Activated CD8-positive, alpha-beta memory T cell treated with anti-CD3 and anti-CD28 coated beads, Interleukin-2, amount 50 U/mL, for 4 hours (primary cell): ENCODE results near the gene AKAP6.

Experiments used
- DNase-seq: peaks from one replicate; pipeline ENCODE4 v3.0.0-alpha.2; 2020

The AKAP6 gene

GRCh38 chr14:32331206-32331605, 2.1 kb downstream of the AKAP6 start:
- DNase-seq, result no peak

DNA sequence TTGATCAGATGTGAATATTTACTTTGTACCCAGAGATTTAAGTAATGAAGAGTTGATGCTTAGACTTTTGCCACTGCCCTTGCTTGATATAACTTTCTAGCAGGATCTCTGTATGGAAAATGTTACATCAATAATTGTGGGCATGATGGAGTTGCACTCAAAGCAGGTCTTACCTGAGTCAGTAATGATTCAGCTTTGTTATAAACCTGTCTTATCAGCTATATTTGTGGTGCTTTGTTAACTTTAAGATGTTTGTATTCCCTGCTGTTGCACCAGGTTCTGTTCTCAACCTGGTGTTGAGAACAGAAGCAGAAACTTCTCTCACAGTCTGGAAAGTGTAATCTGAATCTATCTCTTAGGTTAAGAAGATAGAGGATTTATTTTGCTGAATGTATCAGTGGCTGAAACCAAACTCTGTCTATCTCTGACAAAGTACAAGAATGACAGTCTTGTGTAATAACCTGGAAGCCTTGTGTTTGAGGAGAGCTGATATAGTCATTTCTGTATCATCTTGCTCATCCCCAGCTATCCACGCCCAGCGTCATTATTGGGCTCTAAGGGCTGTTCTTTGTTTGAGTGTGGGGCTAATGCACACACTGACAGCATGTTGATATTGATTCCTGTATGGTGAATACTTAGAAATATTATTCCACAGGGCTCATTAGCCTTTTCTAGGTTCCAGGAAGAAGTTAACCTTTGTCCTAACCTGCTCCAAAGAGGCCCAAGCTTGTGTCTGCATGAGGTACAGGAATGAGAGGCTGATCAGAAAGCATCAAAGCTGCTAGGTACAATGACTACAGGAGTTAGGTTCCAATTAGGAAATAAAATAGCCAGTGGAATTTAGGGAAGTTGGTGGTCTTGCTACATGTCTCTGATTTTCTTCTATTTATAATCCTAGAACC, 3.6 kb downstream of the AKAP6 start:
- DNase-seq, result no peak

DNA sequence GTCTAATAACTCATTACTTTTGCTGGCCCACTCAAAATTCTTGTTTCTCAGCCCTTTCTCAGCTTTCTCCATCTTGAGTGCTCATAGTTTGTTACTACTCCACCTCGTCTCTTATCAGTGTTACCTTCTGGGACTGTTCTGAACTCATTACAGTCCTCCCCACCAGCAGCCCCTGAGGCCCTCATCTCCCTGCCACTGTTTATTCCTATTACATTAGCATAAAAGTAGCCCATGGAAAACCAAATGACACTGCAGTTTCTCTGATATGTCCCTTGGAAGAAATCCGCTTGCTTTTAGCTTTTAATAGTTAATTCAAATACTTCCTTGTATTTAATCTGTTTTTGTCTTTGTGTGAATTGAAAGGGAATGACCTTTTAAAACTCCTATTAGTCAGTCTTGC, 7.6 kb downstream of the AKAP6 start:
- no peak for DNase-seq

- no peak for DNase-seq
Measured at GRCh38 chr14:32337759-32338158, 8.7 kb downstream of the AKAP6 start.

DNA sequence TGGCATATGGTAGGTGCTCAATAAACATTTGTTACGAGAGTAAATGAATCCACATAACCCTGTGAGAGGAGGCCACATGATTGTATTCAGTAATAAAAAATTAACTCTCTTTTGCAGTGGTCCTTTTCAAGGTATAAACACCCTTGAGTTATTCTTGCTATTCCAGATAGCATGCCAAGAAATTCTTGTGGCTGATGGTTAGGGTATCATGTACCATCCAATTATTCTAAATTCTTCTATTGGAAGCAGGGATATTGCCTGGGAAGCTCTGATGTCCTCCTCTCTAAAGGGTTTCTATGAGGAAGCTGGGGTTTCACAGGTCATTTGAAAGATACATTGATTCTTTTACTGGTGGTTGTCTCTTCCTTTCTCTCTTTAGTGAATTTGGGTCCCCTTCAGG, 10.1 kb downstream of the AKAP6 start:
- no peak for DNase-seq

DNA sequence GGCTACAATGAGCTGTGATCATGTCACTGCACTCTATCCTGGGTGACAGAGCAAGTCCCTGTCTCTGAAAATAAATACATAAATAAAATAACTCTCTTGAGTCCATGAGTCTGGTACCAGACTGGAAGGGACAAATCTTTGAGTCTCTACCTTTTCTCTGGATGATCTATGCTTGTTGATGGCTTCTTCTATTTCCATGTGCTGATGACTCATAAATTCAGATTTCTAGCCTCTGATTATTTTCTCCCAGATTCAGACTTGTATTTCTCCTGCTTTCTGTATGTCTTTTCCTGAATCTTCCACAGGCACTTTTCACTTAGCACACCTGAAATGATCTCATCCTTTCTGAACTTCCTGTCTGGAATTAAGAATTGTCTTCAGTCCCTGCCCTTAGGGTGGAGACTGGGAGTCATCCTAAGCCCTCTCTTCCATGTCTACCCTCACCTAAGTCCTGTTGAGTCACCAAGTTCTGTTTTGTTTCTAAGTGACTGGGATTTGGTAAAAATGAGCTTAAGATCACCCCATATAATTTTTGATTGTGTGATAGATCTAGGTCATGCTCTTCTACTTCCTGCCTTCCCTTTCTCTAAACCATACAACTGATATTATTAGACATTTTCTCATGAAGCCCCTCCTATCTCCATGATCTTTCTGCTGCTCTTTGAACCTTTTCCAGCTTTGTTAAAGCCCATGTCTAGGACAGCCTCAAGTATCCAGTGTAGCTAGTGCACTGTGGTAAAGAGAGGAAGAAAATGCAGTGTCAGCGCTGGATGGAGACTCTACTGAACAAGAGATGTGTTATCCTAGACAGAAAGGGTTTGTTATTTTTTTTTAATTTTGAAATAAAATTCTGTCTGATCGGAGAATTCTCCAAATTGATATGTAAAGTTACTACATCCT, 13.1 kb downstream of the AKAP6 start:
- DNase-seq, result no peak

DNA sequence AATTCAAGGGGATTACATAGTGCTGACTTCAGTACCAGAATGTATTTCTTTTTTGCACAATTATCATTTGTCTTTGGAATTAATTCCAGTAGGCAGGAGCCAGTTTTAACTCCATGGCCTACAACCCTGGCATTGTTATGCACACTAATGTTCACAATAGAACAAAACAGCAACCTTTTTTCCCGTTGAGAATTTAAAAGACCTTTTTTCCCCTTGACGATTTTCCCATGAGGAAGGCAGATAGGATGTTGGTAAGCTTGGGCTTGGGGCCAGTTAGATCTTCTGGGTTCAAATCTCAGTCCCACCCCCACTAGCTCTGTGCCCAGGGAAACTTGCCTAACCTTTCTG, 13.7 kb downstream of the AKAP6 start:
- no peak for DNase-seq

DNA sequence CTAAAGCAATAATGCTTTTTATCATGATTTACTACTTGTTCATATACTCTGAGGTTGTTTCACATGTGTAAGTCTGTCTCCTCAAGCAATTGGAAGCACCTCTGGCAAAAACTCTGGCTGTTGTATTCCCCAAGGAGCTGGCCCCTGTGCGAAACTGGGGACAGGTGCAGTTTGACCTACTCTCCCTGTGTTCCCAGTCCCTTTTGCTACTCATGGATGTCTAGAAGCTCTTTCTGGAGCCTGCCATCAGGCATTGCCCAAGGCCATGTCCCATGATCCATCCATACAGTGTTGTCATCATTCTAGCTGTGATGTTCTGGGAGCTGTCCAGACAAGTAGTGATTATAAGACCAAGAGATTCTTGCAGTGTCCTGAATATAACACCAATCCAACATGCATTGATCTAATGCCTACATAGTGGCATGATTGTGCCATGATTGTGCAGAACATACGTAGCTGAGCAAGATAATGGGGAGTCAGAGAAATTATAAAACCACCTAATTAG, 14.9 kb downstream of the AKAP6 start:
- DNase-seq, result no peak

DNA sequence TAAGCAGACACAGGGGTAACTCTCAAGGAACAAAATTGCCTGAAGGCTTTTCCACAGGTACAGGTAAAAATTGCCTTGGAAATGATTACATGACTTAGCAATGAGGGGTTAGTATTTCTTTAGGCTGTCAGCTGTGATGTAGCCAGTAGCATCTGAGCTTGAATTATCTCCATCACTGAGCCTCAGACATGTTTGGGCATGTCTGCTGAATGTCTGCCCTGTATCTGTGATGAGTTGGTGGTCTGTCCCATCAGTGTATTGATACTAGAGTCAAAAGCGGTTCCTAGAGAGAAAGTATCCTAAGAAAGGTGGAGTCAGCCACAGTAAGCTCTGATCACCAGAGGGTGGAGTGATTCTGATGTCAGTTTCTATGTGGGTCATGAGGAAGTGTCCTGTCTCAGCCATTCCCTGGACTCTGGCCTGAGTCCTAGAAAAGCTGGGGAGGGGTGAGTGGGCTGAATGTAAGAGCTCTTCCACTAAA, 16.3 kb downstream of the AKAP6 start:
- DNase-seq, result no peak

- no peak for DNase-seq
Measured at GRCh38 chr14:32349322-32349721, 20.2 kb downstream of the AKAP6 start.

DNA sequence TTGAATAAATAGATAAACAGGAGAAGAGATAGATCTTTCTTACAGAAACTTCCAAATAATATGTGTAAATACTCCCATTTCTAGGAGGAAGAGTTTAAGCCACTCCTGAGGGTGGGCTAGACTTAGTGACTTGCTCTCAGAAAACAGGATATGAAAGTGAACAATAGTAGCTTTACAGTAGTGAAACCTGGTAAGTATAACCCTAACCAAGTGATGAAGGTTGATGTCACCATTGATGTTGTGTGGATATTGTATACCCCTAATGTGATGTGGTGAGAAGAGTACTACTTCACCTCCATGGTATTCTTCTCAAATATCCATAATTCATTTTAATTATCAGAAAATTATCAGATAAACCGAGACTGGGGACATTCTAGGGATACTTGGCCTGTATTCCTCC, 20.9 kb downstream of the AKAP6 start:
- DNase-seq, result no peak

GRCh38 chr14:32352631-32353030, 23.5 kb downstream of the AKAP6 start:
- DNase-seq, result no peak

- DNase-seq, result no peak
Measured at GRCh38 chr14:32354716-32355115, 25.6 kb downstream of the AKAP6 start.

- no peak for DNase-seq
Measured at GRCh38 chr14:32358781-32359180, 29.7 kb downstream of the AKAP6 start.

DNA sequence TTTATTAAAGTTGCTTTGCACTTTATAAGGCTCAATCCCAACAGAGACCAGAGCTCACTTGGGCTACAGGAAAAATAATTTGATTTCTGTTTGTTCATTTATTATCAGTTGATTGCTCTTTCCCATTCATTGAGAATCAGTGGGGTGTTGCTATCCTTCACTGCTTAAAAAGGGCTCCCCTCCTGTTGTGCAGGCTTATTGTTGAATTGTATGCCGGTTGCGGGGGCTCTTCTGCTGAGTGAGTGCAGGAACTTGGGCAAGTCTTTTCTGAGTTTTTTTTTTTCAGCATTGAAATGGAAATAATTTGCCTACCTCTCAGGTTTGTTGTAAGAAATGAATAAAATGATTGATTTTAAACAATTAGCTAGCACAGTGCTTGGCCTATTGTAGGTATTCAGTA, 32.6 kb downstream of the AKAP6 start:
- DNase-seq, result no peak

DNA sequence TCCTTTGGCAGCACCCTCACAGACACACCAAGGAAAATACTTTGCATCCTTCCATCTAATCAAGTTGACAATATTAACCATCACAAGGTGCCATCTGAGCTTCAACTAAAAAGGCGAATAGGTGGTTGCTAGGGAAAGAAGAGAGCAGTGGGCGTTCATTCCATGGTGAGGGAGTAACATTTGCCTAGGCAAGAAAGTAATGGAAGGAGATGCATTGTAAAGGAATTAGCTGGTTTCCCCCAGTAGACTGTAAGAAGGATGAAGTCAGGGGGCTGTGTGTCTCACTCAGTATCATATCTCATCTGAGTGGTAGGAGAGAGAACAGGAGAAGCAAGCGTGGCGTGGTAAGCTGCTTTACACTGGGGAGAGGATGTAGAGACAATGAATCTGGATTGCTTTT, 34.7 kb downstream of the AKAP6 start:
- no peak for DNase-seq

DNA sequence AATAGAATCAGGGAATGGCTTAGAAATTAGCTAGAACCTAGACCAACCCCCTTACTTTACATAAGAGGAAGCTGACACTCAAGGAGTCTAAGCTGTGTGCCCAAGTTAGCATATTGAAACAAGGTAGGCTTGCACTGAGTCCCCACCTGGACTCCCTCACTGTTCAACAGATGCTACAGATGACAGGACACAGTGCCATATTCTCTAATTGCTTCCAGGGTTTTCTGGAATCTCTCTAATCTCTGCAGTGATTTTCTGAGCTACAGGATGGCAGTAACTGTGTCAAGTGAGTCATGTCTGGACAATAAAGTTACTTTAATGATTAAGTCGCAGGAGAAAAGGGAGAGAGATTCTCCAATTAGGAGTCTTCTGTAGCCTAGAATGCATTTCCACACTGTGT, 35.8 kb downstream of the AKAP6 start:
- DNase-seq, result no peak

DNA sequence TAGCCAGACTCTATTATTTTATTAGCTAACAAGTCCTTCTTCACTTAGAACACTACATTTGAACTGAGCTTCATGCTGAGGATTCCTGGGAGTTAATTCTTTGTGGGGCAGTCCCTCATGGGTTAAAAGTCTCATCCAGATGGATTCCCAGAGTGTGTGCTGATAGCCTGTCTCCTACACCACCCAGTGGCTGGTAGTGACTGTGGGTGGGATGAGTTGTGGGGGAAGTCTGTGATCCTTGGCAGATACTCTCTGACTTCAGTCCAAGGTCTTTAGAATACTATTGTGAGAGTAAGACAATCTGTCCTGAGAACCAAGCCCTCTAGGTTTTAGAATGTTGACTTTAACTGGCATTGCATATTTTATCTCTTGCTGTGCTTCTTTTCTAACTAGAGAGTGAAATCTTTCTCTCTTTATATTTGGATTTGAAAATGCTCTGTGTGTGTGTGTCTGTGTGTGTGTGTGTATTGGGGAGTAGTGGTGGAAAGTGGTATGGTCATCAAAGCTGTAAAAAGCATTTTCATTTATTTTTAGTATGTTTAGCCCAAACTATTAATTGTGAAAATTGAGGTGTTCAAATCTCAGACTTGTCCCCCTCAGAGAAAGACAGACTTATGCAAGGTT, 37.3 kb downstream of the AKAP6 start:
- no peak for DNase-seq

GRCh38 chr14:32366986-32367385, 37.9 kb downstream of the AKAP6 start:
- no peak for DNase-seq

GRCh38 chr14:32367516-32367915, 38.4 kb downstream of the AKAP6 start:
- DNase-seq, result no peak

DNA sequence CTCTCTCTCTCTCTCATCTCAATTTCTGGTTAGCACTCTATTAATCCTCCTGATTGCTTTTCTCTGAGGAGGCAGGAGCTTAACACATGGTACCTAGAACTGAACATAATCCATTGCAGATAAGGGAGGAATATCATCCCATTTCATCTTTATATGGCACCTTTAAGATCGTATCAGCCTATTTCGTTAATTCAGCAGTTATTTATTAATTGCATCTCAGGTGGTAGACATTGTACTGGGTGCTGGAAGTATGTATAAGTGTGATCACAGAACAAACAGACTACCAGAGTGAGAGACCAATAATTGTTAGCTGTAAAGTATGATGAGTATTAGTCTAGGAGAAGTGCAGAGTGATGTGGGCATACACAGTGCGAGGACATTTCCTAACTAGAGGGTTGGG, 39.0 kb downstream of the AKAP6 start:
- DNase-seq, result no peak

DNA sequence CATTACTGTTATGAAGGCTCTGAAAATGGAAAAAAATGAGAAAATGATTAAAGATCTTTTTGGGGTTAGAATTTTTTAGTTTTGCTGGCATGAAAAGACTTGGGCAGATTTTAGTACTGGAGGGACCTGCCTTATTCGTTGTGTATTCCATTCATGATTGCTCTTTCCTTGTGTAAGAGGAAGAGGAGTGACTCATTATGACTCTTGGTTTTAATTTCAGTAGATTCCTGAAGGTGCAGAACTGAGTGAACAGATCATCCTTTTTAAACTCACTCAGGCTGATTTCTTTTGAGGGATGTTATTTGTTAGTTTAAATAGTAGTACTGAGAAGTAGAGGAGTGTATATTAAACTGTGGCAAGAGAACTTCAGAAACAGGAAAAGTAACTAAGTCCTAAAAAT, 41.6 kb downstream of the AKAP6 start:
- no peak for DNase-seq

DNA sequence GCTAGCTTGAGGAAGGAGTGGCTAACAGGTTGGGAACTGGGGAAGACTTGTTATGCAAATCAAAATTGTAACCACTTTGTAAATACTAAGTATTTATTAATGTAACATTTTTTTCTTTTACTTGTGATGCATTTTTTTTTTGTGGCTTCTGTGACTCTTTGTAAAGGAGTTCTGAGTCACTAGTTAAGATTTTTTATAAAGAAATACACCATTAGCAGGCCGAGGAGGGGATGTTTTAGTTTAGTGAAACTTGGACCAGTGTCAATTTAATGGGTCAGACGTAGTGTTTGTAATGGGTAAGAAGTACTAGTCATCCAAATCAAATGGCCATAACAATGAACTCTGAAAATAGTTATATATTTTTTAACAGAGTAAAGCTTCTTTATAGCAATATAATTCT, 43.1 kb downstream of the AKAP6 start:
- no peak for DNase-seq
